Gastrocnemius medialis (tissue), 4 donors: ENCODE data around the gene RPL10A. TPM values are rescaled to one million over a fixed set of nuclear protein-coding genes. Genes with fewer than 3 reads are reported as not detected.
"Not testable (repeated sequence)": the region's sequence is repeated elsewhere in the genome, so short reads cannot be mapped to it uniquely, and the experiment has no call there.

Experiments used
- ATAC-seq, 2 donors: fragments of 150-250 bp; one replicate each; pipeline ENCODE4 v1.9.1; 2016
- DNase-seq, 2 donors: peaks; one replicate each; pipeline ENCODE4 v3.0.0-alpha.2; 2019
- H3K27ac ChIP-seq, 4 donors: fragments of 200-600 bp; sonication (generic); 1 replicate in 1 of 4; 2 replicates in 3 of 4; pipeline ENCODE4 v1.5.1; 2016 to 2018; ENCODE audit warnings: mild to moderate bottlenecking in 2 of 4, moderate library complexity in 1 of 4
- H3K27me3 ChIP-seq, 3 donors: fragments of 200-600 bp; sonication (generic) in 2 of 3; 1 replicate in 1 of 3; 2 replicates in 2 of 3; pipeline versions ENCODE4 v1.5.1 to v1.6.0; 2016 to 2019; ENCODE audit warnings: mild to moderate bottlenecking in 1 of 3, moderate library complexity in 1 of 3
- H3K36me3 ChIP-seq, 2 donors: fragments of 200-600 bp; sonication (generic) in 1 of 2; one replicate each; pipeline ENCODE4 v1.5.1; 2017 to 2018
- H3K4me1 ChIP-seq, 2 donors: fragments of 200-600 bp; sonication (generic) in 1 of 2; one replicate each; pipeline ENCODE4 v1.5.1; 2016 to 2017; ENCODE audit warnings: mild to moderate bottlenecking in 2 of 2
- H3K4me3 ChIP-seq, 4 donors: fragments of 200-600 bp; sonication (generic) in 3 of 4; 1 replicate in 1 of 4; 2 replicates in 3 of 4; pipeline ENCODE4 v1.5.1; 2016 to 2019; ENCODE audit warnings: mild to moderate bottlenecking in 2 of 4
- H3K9me3 ChIP-seq, 3 donors: fragments of 200-600 bp; sonication (generic) in 2 of 3; 1 replicate in 1 of 3; 2 replicates in 2 of 3; pipeline ENCODE4 v1.5.1; 2016 to 2019
- POLR2A ChIP-seq, 2 donors: fragments of 450-650 bp; IDR thresholded peaks; one replicate each; pipeline ENCODE4 v1.6.1; 2017; ENCODE audit warnings: antibody characterized with exemption in 2 of 2, mild to moderate bottlenecking in 2 of 2, moderate library complexity in 2 of 2
- in situ Hi-C, 4 donors: fragments of 200-750 bp; cut with MboI; loops; one replicate each; pipeline versions ENCODE4 v1.15.0 to v1.8.0; 2017; ENCODE audit warnings: low sequenced_read_pairs in 4 of 4
- intact Hi-C: fragments of 100-400 bp; cut with DNase I; formaldehyde crosslinking; loops from one replicate; pipeline ENCODE4 v1.15.1; 2023; ENCODE audit warnings: low total_unique reads
- total RNA-seq, 4 donors: library from RNA; depleted of rRNA; stranded (reverse); fragments of >200 nt; gene quantifications; one replicate each; pipeline versions ENCODE4 v1.1.0 to v1.2.3, GENCODE V29; 2016
- TF ChIP-seq, protein P1 (sequence below), 5 experiments: fragments of 450-650 bp in 3 of 5; fragments of 200-600 bp in 2 of 5; sonication (generic) in 2 of 5; IDR thresholded peaks in 4 of 5; conservative IDR thresholded peaks in 1 of 5; 1 replicate in 4 of 5; 2 replicates in 1 of 5; pipeline ENCODE4 v1.5.1; 2016 to 2019; ENCODE audit warnings: antibody characterized with exemption in 5 of 5, mild to moderate bottlenecking in 3 of 5, moderate library complexity in 3 of 5

Gene RPL10A
- total RNA-seq, 4 donors from 2014 or later: 772 to 1,014 (median 808) TPM

DNA sequence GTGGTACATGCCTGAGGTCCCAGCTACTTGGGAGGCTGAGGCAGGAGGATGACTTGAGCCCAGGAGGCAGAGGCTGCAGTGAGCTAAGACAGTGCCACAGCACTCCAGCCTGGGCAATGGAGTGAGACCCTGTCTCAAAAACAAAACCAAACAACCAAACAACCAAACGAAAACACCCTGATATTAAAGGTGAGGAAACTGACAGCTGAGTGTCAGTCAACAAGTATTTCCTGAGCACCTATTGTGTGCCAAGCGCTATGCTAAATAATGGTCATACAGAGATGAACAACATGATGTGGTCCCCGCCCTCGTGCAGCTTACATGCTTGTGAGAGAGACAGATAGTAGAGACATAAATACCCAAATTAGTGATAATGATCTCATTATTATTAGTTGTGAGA is 46.4 kb downstream of the RPL10A start:
- no peak overlapping the region for H3K27ac ChIP-seq
- no peak for DNase-seq
- TF ChIP-seq POLR2A (IDR thresholded peaks at IDR 0.05): no peak
- TF ChIP-seq, protein P1, sequence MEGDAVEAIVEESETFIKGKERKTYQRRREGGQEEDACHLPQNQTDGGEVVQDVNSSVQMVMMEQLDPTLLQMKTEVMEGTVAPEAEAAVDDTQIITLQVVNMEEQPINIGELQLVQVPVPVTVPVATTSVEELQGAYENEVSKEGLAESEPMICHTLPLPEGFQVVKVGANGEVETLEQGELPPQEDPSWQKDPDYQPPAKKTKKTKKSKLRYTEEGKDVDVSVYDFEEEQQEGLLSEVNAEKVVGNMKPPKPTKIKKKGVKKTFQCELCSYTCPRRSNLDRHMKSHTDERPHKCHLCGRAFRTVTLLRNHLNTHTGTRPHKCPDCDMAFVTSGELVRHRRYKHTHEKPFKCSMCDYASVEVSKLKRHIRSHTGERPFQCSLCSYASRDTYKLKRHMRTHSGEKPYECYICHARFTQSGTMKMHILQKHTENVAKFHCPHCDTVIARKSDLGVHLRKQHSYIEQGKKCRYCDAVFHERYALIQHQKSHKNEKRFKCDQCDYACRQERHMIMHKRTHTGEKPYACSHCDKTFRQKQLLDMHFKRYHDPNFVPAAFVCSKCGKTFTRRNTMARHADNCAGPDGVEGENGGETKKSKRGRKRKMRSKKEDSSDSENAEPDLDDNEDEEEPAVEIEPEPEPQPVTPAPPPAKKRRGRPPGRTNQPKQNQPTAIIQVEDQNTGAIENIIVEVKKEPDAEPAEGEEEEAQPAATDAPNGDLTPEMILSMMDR (IDR thresholded peaks at IDR 0.05 in 4 of 5, conservative IDR thresholded peaks at IDR 0.05 in 1 of 5): no peak
- in situ Hi-C loops (no loop called here), intact Hi-C loops (no loop called here)
- H3K27me3 ChIP-seq: peaks cover 6 to 11% (median 10%) of the 10 kb centered on the region in 3 donors
- no peaks in the 10 kb centered on the region for H3K36me3 ChIP-seq
- no peak overlapping the region for H3K4me3 ChIP-seq
- no peak for ATAC-seq
- H3K9me3 ChIP-seq: no peaks in the 10 kb centered on the region
- H3K4me1 ChIP-seq: peaks cover 0 to 7% of the 10 kb centered on the region in 2 donors

DNA sequence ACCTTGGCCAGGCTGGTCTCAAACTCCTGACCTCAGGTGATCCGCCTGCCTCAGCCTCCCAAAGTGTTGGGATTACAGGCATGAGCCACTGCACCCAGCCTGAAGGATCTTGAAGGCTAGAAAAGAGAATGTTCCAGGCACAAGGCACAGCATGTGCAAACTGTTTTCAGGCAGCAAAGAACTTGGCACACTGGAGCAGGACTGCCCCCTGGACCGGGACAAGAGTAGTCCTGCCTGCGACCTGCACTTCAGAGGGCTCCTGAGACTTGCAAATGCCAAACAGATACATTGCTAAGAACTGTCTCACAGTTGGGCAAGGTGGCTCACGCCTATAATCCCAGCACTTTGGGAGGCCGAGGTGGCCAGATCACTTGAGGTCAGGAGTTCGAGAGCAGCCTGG is 47.7 kb downstream of the RPL10A start:
- H3K36me3 ChIP-seq, H3K4me1 ChIP-seq, H3K4me3 ChIP-seq, in situ Hi-C loops, H3K27ac ChIP-seq, H3K9me3 ChIP-seq, DNase-seq, ATAC-seq: not testable (repeated sequence)
- peaks cover 6 to 11% (median 10%) of the 10 kb centered on the region in 3 donors for H3K27me3 ChIP-seq
- intact Hi-C loops: loop anchor here (1.0 kb wide), 1 partner anchor 13 kb away; no protein-coding TSS in a partner anchor

DNA sequence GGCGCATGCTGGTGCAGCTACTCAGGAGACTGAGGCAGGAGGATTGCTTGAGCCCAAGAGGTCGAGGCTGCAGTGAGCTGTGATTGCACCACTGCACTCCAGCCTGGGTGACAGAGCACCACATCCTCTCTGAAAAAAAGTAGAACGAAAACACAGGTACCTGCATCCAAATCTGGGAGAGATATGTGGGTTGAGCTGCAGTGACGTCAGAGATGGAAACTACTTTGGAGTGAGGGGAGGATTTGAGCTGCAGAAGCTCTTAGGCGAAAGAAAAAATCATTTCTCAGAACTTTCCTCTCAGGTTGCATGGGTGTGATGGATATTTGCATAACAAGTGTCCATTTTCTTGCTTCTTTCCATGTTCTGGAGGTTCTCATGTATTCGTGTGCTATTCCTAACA is 48.5 kb downstream of the RPL10A start:
- no peak for DNase-seq
- in situ Hi-C loops: no loop called here
- intact Hi-C loops: loop anchor here (1.0 kb wide), 1 partner anchor 13 kb away; no protein-coding TSS in a partner anchor

DNA sequence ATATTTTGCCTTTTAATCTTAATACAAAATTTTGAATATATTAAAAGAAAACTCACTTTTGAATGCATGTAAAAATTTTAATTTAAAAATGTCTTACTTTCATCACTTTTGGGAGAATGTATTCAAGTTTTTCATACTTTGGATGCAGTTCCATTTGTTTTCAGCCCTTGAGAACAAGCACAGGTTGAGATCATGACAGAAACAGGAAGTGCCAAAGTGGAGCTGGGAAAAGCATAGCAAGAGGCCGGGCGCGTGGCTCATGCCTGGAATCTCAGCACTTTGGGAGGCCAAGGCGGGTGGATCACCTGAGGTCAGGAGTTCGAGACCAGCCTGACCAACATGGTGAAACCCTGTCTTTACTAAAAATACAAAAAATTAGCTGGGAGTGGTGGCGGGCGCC is 49.8 kb downstream of the RPL10A start:
- in situ Hi-C loops, H3K36me3 ChIP-seq, DNase-seq, ATAC-seq, intact Hi-C loops, H3K9me3 ChIP-seq, H3K4me3 ChIP-seq, H3K4me1 ChIP-seq, H3K27ac ChIP-seq, H3K27me3 ChIP-seq: not testable (repeated sequence)

More for the DNA sequence above, 48.5 kb downstream of the RPL10A start:
- Histone ChIP-seq H3K9me3 (no peaks in the 10 kb centered on the region), H3K27me3 (peaks cover 0 to 6% (median 5%) of the 10 kb centered on the region in 3 donors), H3K4me1 (peaks cover 0 to 4% of the 10 kb centered on the region in 2 donors), H3K36me3 (no peaks in the 10 kb centered on the region), H3K4me3 (no peak overlapping the region), H3K27ac (no peak overlapping the region)
- no peak for TF ChIP-seq POLR2A (IDR thresholded peaks at IDR 0.05)
- TF ChIP-seq, protein P1 (IDR thresholded peaks at IDR 0.05 in 4 of 5, conservative IDR thresholded peaks at IDR 0.05 in 1 of 5): no peak
- ATAC-seq: no peak

DNA sequence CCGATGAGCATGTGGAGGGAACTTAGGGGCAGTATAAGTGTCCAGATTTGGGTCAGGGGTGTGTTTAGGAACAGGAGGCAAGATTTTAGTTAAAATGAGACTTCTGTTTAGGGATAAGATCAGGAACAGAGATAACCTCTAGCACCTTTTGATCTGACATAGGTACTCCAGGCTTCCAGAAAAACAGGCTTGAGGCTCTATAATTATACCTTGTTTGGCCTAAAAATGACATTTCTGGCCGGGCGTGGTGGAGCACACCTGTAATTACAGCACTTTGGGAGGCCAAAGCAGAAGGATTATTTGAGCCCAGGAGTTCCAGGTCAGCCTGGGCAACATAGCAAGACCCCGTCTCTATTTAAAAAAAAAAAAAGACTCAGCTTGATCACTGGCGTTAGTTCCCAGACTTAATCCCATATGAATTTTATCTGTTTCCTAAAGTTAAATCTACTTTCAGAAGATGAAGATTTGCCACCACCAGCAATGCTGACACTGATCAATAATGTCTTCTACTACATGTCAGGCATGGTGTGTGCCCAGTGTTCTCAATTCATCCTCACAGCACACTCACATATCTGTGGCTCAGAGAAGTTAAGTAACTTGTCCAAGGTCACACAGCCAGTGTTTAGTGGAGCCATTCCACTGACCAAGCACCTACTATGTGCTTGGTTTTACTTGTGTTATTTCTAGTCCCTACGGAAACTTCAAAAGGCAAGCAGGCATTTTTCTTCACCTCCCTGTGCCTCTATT is 50.5 kb downstream of the RPL10A start:
- Histone ChIP-seq H3K27ac (no peak overlapping the region), H3K4me3 (no peak overlapping the region), H3K36me3 (no peaks in the 10 kb centered on the region), H3K9me3 (no peaks in the 10 kb centered on the region), H3K4me1 (no peaks in the 10 kb centered on the region), H3K27me3 (no peaks in the 10 kb centered on the region)
- no peak for TF ChIP-seq POLR2A (IDR thresholded peaks at IDR 0.05)
- TF ChIP-seq, protein P1 (IDR thresholded peaks at IDR 0.05 in 4 of 5, conservative IDR thresholded peaks at IDR 0.05 in 1 of 5): no peak
- in situ Hi-C loops (no loop called here), intact Hi-C loops (no loop called here)
- ATAC-seq (no peak), DNase-seq (no peak)
